ENCODE measurements around the gene GAB1. TPM values are rescaled to one million over a fixed set of nuclear protein-coding genes. Genes with fewer than 3 reads are reported as not detected.

The GAB1 gene
- total RNA-seq, 4 donors from 2014 or later = 25.7 to 37.6 (median 32.8) TPM

GRCh38 chr4:143353797-143354196 is 17.1 kb downstream of the GAB1 start:
- 51 to 74% methylated on average over 2 of the region's 2 CpGs for WGBS, 2 donors
- no peaks in the 10 kb centered on the region for H3K27me3 ChIP-seq
- H3K27ac ChIP-seq = peak overlapping the region; percentile 2 to 88 (median 52)
- H3K4me3 ChIP-seq = peak overlapping the region in 2 of 4 donors; percentile 24 to 28
- DNase-seq = no peak
- H3K9me3 ChIP-seq = no peaks in the 10 kb centered on the region
- intact Hi-C loops (cut with DNase I) = no loop called here
- TF ChIP-seq, protein P1, sequence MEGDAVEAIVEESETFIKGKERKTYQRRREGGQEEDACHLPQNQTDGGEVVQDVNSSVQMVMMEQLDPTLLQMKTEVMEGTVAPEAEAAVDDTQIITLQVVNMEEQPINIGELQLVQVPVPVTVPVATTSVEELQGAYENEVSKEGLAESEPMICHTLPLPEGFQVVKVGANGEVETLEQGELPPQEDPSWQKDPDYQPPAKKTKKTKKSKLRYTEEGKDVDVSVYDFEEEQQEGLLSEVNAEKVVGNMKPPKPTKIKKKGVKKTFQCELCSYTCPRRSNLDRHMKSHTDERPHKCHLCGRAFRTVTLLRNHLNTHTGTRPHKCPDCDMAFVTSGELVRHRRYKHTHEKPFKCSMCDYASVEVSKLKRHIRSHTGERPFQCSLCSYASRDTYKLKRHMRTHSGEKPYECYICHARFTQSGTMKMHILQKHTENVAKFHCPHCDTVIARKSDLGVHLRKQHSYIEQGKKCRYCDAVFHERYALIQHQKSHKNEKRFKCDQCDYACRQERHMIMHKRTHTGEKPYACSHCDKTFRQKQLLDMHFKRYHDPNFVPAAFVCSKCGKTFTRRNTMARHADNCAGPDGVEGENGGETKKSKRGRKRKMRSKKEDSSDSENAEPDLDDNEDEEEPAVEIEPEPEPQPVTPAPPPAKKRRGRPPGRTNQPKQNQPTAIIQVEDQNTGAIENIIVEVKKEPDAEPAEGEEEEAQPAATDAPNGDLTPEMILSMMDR (IDR thresholded peaks at IDR 0.05) = no peak
- no peak for TF ChIP-seq POLR2A (IDR thresholded peaks at IDR 0.05)
- peaks cover 23 to 81% (median 60%) of the 10 kb centered on the region in 3 donors for H3K4me1 ChIP-seq
- no peaks in the 10 kb centered on the region for H3K36me3 ChIP-seq

- Histone ChIP-seq H3K27me3 (no peaks in the 10 kb centered on the region), H3K36me3 (no peaks in the 10 kb centered on the region), H3K9me3 (no peaks in the 10 kb centered on the region), H3K4me3 (peak overlapping the region in 3 of 4 donors; percentile 11 to 24 (median 17)), H3K4me1 (peaks cover 31 to 93% (median 69%) of the 10 kb centered on the region in 3 donors), H3K27ac (peak overlapping the region; percentile 51 to 88 (median 72))
- intact Hi-C loops (cut with DNase I) = no loop called here
- TF ChIP-seq POLR2A (IDR thresholded peaks at IDR 0.05) = no peak
- TF ChIP-seq, protein P1 (IDR thresholded peaks at IDR 0.05) = no peak
- no peak for DNase-seq
- 43 to 45% methylated on average over 2 of the region's 2 CpGs for WGBS, 2 donors
Observed at GRCh38 chr4:143354990-143355389, 18.3 kb downstream of the GAB1 start.

DNA sequence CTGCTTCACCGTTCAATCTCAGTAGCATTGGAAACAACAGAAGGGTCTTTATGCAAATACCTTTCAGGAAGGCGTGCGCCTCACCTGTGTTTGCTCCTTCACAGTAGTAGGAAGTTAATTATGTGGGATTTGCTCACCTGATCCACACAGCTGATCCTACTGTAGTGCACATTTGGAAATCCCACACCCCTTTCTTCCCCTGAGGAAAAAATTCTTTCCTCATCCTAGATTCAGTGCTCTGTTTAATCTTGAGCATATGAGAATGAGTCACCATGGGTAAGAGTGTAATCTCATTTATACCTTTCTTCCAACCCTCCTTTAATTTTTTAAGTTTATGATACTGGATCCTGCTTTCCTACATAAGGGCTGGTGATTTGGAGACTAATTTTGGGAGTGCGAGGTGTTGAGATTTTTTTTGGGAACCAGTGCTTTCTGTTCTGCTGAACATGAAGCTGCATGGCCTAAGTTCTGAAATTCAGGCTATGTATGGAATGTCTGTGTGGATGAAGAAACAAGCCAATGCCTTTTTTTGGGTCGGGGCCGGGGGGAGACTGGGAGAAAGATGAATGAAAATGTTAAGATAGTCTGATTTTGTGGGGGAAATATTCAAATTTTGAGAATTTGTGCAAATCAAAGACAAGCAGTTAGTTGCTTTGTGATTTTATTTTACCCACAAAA is 19.0 kb downstream of the GAB1 start:
- 27 to 40% methylated on average over 6 of the region's 6 CpGs for WGBS, 2 donors
- Histone ChIP-seq H3K9me3 (no peaks in the 10 kb centered on the region), H3K27ac (peak overlapping the region; percentile 51 to 88 (median 72)), H3K36me3 (no peaks in the 10 kb centered on the region), H3K27me3 (no peaks in the 10 kb centered on the region), H3K4me3 (peak overlapping the region in 3 of 4 donors; percentile 1 to 17 (median 11)), H3K4me1 (peaks cover 31 to 100% (median 71%) of the 10 kb centered on the region in 3 donors)
- intact Hi-C loops (cut with DNase I) = no loop called here
- no peak for DNase-seq
- TF ChIP-seq, protein P1 (IDR thresholded peaks at IDR 0.05) = no peak
- TF ChIP-seq POLR2A (IDR thresholded peaks at IDR 0.05) = no peak

GRCh38 chr4:143356493-143356892 is 19.8 kb downstream of the GAB1 start:
- peak overlapping the region; percentile 52 to 88 (median 72) for H3K27ac ChIP-seq
- no peaks in the 10 kb centered on the region for H3K36me3 ChIP-seq
- H3K4me3 ChIP-seq = peak overlapping the region in 1 of 4 donors; percentile 11
- no peaks in the 10 kb centered on the region for H3K9me3 ChIP-seq
- no peaks in the 10 kb centered on the region for H3K27me3 ChIP-seq
- intact Hi-C loops (cut with DNase I) = no loop called here
- TF ChIP-seq POLR2A (IDR thresholded peaks at IDR 0.05) = no peak
- TF ChIP-seq, protein P1 (IDR thresholded peaks at IDR 0.05) = no peak
- no peak for DNase-seq
- peaks cover 23 to 100% (median 75%) of the 10 kb centered on the region in 3 donors for H3K4me1 ChIP-seq
- WGBS, 2 donors = 10 to 25% methylated on average over 3 of the region's 3 CpGs

DNA sequence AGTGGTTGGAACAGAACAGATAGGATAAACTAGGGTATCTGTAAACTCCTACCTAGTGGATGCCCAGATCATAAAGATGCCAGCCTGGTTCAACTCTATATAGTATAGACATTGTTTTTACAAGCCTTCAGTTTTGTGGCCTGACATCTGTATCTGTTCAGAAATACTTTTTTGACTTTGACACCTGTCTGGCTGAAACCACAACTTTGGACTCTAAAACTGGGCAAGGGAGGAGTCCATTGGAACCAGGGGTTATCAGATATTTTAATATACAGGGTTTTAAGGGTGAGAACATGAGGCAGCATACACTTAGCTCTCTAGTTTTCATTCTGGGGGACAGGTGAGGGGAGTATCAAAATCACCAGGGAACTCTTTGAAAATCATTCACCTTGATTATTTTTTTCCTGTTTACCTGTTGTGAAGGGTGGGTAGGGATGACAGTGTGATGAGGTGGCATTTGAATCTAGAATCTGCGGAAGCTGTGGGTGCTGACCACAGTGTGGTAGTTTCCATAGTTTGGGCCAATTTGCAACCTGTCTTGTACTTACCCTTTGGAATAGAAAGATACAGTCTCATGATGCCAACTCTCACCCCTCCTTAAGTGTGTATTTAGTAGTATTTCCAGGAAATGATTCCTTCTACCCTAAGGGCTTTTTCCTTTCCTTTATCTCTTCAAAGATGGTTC is 20.6 kb downstream of the GAB1 start:
- no peak for DNase-seq
- H3K27ac ChIP-seq = peak overlapping the region; percentile 52 to 88 (median 72)
- H3K4me1 ChIP-seq = peaks cover 15 to 100% (median 72%) of the 10 kb centered on the region in 3 donors
- TF ChIP-seq, protein P1 (IDR thresholded peaks at IDR 0.05) = no peak
- TF ChIP-seq POLR2A (IDR thresholded peaks at IDR 0.05) = no peak
- intact Hi-C loops (cut with DNase I) = no loop called here
- H3K27me3 ChIP-seq = no peaks in the 10 kb centered on the region
- no peak overlapping the region for H3K4me3 ChIP-seq
- H3K9me3 ChIP-seq = no peaks in the 10 kb centered on the region
- 71 to 85% methylated on average over 1 of the region's 1 CpG for WGBS, 2 donors
- H3K36me3 ChIP-seq = no peaks in the 10 kb centered on the region

All from esophagus squamous epithelium (tissue), 5 donors.